Kidney epithelial cell (primary cell): ENCODE measurements around the gene SLC38A6. TPM values are rescaled to one million over a fixed set of nuclear protein-coding genes. Genes with fewer than 3 reads are reported as not detected.
A peak's percentile ranks its signal among the peaks of the same experiment; 100 is the strongest.

Experiments used
- DNase-seq: peaks from one replicate; pipeline ENCODE4 v3.0.0-alpha.2; 2010; ENCODE audit warnings: low read depth
- H3K27me3 ChIP-seq: 2 replicates; pipeline ENCODE4 v1.6.0; 2011; ENCODE audit warnings: low read length; ENCODE audit not compliant: control insufficient read depth, insufficient read depth
- H3K36me3 ChIP-seq: 2 replicates; pipeline ENCODE4 v1.5.1; 2011; ENCODE audit warnings: low read length; ENCODE audit not compliant: control insufficient read depth, insufficient read depth
- H3K4me3 ChIP-seq: 2 replicates; pipeline ENCODE4 v1.5.1; 2011; ENCODE audit warnings: low read depth, mild to moderate bottlenecking, control low read depth, low read length
- total RNA-seq: library from RNA; depleted of rRNA; stranded (reverse); fragments of >200 nt; gene quantifications from 2 replicates; pipeline ENCODE4 v1.2.3, GENCODE V29; 2015
- TF ChIP-seq, protein P1 (sequence below): IDR thresholded peaks from 2 replicates; pipeline ENCODE4 v1.5.1; 2011; ENCODE audit warnings: mild to moderate bottlenecking, moderate library complexity, low read length, control low read depth, inconsistent platforms; ENCODE audit not compliant: insufficient read depth, poor library complexity, severe bottlenecking

SLC38A6 gene
- total RNA-seq, 1 donor from 2014 or later: 16.2 TPM

DNA sequence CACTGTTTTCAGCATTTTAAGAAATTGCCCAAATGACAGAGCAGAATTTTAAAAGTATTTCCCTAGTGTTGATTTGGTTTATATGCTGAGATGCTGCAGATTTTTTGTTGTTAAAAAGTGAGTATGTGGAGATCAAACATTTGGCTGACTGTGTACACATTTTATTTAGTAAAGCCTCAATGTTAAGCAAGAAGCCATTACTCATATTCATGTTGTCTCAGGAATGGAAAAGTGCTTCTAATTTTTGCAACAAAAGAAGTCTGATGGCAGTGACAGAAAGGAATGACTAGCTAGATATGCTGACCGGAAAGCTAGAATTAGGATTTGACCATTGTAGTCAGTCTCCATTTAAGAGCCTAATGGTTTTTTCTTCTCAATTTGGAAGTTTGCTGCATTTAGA is 22.5 kb downstream of the SLC38A6 start:
- H3K27me3 ChIP-seq: no peaks in the 10 kb centered on the region
- H3K4me3 ChIP-seq: no peak overlapping the region
- TF ChIP-seq, protein P1, sequence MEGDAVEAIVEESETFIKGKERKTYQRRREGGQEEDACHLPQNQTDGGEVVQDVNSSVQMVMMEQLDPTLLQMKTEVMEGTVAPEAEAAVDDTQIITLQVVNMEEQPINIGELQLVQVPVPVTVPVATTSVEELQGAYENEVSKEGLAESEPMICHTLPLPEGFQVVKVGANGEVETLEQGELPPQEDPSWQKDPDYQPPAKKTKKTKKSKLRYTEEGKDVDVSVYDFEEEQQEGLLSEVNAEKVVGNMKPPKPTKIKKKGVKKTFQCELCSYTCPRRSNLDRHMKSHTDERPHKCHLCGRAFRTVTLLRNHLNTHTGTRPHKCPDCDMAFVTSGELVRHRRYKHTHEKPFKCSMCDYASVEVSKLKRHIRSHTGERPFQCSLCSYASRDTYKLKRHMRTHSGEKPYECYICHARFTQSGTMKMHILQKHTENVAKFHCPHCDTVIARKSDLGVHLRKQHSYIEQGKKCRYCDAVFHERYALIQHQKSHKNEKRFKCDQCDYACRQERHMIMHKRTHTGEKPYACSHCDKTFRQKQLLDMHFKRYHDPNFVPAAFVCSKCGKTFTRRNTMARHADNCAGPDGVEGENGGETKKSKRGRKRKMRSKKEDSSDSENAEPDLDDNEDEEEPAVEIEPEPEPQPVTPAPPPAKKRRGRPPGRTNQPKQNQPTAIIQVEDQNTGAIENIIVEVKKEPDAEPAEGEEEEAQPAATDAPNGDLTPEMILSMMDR: no peak
- no peak for DNase-seq
- H3K36me3 ChIP-seq: no peaks in the 10 kb centered on the region

DNA sequence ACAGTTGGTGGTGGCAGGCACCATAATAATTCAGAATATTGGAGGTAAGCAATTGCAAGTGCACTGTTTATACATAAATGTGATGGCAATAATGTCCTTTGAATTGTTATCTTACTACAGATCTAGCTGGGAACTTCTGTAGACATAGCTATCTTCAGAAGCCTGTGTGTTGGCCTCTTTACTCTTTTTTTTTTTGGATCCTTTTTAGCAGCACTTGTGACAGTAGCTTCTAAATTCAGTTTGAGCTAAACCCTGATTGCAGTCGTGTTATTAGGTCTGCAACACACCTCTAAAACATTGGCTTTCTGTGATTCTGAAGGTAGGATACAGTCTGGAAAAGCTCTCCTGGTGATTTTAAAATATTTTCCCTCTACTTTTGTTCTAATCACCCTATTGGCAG is 38.5 kb downstream of the SLC38A6 start:
- H3K27me3 ChIP-seq: no peaks in the 10 kb centered on the region
- no peak for DNase-seq
- no peaks in the 10 kb centered on the region for H3K36me3 ChIP-seq
- no peak overlapping the region for H3K4me3 ChIP-seq
- TF ChIP-seq, protein P1: no peak

DNA sequence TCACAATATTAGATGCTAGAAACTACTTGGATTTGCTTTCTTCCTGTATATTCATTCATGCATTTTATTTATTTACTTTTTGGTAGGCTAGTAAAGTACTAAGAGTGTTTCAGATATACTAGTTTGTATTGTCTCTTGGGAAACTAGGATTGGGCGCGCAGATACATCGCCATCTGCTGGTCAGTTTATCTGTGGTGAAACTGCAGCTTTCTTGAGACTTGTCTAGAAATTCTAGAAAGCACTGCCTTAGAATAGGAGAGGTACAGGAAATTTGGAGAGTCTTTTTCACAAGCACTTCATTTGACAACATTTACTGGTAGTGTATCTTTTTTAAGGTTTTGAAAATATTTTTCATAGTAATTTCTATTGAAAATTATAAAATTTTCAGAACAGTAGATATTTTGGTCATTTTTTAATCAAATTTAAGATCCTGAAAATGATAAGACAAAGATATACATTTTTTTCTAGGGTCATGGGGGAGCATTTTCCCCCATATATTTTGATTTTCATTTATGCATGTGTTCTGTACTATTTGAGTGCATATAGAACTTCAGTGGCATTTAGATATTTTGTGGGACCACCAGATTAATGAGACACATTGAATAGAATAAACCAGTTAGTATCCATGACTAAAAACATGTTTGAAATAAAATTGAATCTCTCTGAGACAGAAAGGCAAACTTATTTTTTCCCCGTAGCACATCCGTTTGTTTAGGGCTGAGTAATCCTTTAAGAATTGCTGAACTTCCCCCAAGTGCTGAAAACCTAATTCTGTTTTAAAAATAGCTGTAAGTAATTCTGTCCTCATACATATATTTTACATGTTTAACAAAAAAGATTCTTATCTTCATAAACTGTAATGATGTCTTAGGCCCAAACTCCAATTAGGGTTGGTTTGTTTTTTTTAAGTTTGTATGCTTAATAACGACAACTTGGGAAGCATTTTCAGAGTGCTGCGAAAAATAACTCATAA is 44.5 kb downstream of the SLC38A6 start:
- no peak overlapping the region for H3K4me3 ChIP-seq
- no peaks in the 10 kb centered on the region for H3K36me3 ChIP-seq
- H3K27me3 ChIP-seq: no peaks in the 10 kb centered on the region
- TF ChIP-seq, protein P1: peak; percentile 84
- DNase-seq: peak; percentile 29

DNA sequence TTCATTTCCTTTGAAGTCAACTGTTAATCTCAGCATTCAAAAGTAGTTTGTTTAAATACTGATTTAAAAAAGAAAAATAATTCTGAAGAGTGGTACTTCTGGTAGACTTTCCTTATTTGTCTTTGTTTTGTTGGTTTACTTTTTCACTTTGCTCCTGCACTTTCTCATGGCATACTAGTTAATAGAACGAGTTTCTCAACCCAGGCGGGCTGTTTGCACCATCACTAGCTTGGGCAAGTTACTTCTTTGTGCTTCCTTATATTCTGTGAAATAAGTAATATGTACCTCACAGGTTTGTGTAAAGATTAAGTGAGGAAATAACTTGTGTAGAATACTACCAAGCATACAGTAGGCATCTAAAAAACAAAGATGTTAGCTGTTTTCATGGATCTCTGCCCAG is 45.5 kb downstream of the SLC38A6 start:
- Histone ChIP-seq H3K36me3 (no peaks in the 10 kb centered on the region), H3K27me3 (no peaks in the 10 kb centered on the region), H3K4me3 (no peak overlapping the region)
- TF ChIP-seq, protein P1: no peak
- DNase-seq: no peak

DNA sequence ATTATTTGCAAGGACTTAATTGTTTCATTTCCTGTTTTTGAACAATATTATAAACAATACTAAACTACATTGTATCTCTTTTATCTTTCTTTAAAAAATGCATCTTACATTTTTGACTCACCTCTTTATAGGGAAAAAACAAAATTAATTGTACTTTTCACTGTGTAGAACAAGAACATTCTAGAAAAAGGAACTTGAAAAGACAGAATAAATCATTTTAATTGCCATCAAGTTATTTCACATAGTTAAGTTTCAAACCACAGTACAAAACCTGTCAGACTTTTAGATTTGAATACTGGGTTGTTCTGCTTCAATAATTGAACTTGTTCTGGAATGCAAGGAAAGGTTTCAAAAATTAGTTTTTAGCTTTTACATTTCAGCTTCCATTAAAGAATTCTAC is 50.0 kb downstream of the SLC38A6 start:
- TF ChIP-seq, protein P1: no peak
- Histone ChIP-seq H3K27me3 (no peaks in the 10 kb centered on the region), H3K4me3 (no peak overlapping the region), H3K36me3 (no peaks in the 10 kb centered on the region)
- DNase-seq: no peak
